NT2/D1 (cell line): ENCODE results near the gene FLNC.

Experiments
- SUZ12 ChIP-seq: IDR thresholded peaks from 2 replicates; pipeline ENCODE4 v1.6.1; 2011; ENCODE audit not compliant: insufficient read length, insufficient read depth; ENCODE audit errors: extremely low read depth
- YY1 ChIP-seq: IDR thresholded peaks from 2 replicates; pipeline ENCODE4 v1.6.1; 2011; ENCODE audit not compliant: insufficient read length, insufficient read depth
- ZNF274 ChIP-seq: IDR thresholded peaks from 2 replicates; pipeline ENCODE4 v1.6.1; 2011; ENCODE audit warnings: mild to moderate bottlenecking, low read depth, low read length

DNA sequence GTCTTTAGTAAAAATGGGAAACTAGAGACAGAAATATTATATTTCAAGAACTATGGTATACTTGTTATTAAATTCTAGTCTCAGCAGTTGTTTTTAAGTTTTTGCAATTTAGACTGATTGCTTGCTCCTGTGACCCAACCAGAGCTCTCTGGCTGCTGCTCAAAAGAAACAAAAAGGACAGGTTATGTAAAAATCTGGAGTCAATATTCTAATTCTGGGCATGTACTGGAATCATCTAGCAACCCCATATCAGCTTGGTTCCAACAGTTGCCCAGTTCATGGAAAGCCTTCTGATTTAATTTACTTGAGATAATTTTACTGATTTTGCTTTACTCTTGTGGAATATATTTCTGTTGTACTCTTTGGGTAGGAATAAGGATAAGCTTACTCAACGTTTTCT is 70.0 kb downstream of the FLNC start:
- TF ChIP-seq ZNF274 (no peak), YY1 (no peak), SUZ12 (no peak)
